HepG2 (cell line): ENCODE data around the gene HAGHL. TPM values are rescaled to one million over a fixed set of nuclear protein-coding genes. Genes with fewer than 3 reads are reported as not detected.
A peak's percentile ranks its signal among the peaks of the same experiment; 100 is the strongest.

Source experiments
- ATF7-NPFF ChIP-seq: sonication (generic); formaldehyde crosslinking; IDR thresholded peaks from 2 replicates; pipeline ENCODE4 v1.8.1; 2023; ENCODE audit warnings: mild to moderate bottlenecking, low read depth, missing genetic modification reagents, moderate library complexity
- FOXK1 ChIP-seq: sonication (generic); formaldehyde crosslinking; IDR thresholded peaks from 2 replicates; pipeline ENCODE4 v1.4.0; 2020; ENCODE audit warnings: low read depth, missing genetic modification reagents, borderline replicate concordance
- FOXP1 ChIP-seq, 2 experiments: fragments of 450-650 bp in 1 of 2; IDR thresholded peaks; 2 replicates each; pipeline ENCODE4 v1.6.1; 2017 to 2018; ENCODE audit warnings: antibody characterized with exemption in 1 of 2
- GTF3A ChIP-seq: sonication (generic); formaldehyde crosslinking; conservative IDR thresholded peaks from 2 replicates; pipeline ENCODE4 v1.4.0; 2020; ENCODE audit warnings: mild to moderate bottlenecking, missing genetic modification reagents
- MAZ ChIP-seq, 2 experiments: sonication (generic) in 1 of 2; formaldehyde crosslinking in 1 of 2; IDR thresholded peaks; 2 replicates each; pipeline versions ENCODE4 v1.5.0 to v1.6.1; 2012 to 2020; ENCODE audit warnings: low read depth in 2 of 2, mild to moderate bottlenecking in 2 of 2, borderline replicate concordance in 1 of 2, improper control_type of control experiment in 1 of 2, low read length in 1 of 2, missing genetic modification reagents in 1 of 2, moderate library complexity in 1 of 2
- RFXAP ChIP-seq: sonication (generic); formaldehyde crosslinking; IDR thresholded peaks from 2 replicates; pipeline ENCODE4 v1.4.0; 2020; ENCODE audit warnings: missing genetic modification reagents, borderline replicate concordance
- SNAI1 ChIP-seq: sonication (generic); formaldehyde crosslinking; IDR thresholded peaks from 2 replicates; pipeline ENCODE4 v1.5.0; 2020; ENCODE audit warnings: mild to moderate bottlenecking, missing genetic modification reagents, borderline replicate concordance
- SPEN ChIP-seq: sonication (generic); formaldehyde crosslinking; IDR thresholded peaks from 2 replicates; pipeline ENCODE4 v1.5.1; 2020; ENCODE audit warnings: low read depth, mild to moderate bottlenecking, missing genetic modification reagents
- TEAD2 ChIP-seq: sonication (generic); formaldehyde crosslinking; IDR thresholded peaks from 2 replicates; pipeline ENCODE4 v1.9.0; 2021; ENCODE audit warnings: missing genetic modification reagents
- WIZ ChIP-seq: sonication (generic); formaldehyde crosslinking; IDR thresholded peaks from 2 replicates; pipeline ENCODE4 v1.5.1; 2020; ENCODE audit warnings: mild to moderate bottlenecking, missing genetic modification reagents
- ZNF17 ChIP-seq: sonication (generic); formaldehyde crosslinking; IDR thresholded peaks from 2 replicates; pipeline ENCODE4 v1.5.0; 2020; ENCODE audit warnings: mild to moderate bottlenecking, missing genetic modification reagents
- ZNF468 ChIP-seq: sonication (generic); formaldehyde crosslinking; IDR thresholded peaks from 2 replicates; pipeline ENCODE4 v1.8.0; 2022; ENCODE audit warnings: mild to moderate bottlenecking, moderate library complexity, missing genetic modification reagents
- ZNF577 ChIP-seq: sonication (generic); formaldehyde crosslinking; IDR thresholded peaks from 2 replicates; pipeline ENCODE4 v1.4.0; 2020; ENCODE audit warnings: mild to moderate bottlenecking, low read depth, missing genetic modification reagents, borderline replicate concordance
- polyA plus RNA-seq, 8 experiments: library from polyadenylated mRNA; depleted of rRNA in 3 of 8; stranded (reverse) in 7 of 8; unstranded in 1 of 8; fragments of >200 nt; fragmentation: Illumina TruSeq in 4 of 8; extraction: Trizol in 4 of 8; gene quantifications; 2 replicates each; pipeline versions ENCODE4 v1.2.1 to v1.2.3, GENCODE V29; 2011 to 2016; ENCODE audit warnings: low read depth in 4 of 8, missing spikeins in 1 of 8, mixed read lengths in 1 of 8; ENCODE audit not compliant: insufficient read depth in 1 of 8
- total RNA-seq, 5 experiments: library from RNA; depleted of rRNA; stranded (reverse); fragments of >200 nt; fragmentation: Illumina TruSeq; extraction: Trizol; gene quantifications; 2 replicates each; pipeline ENCODE4 v1.2.3, GENCODE V29; 2016; ENCODE audit warnings: low read depth in 1 of 5
- TF ChIP-seq, protein P1 (sequence below): sonication (generic); formaldehyde crosslinking; IDR thresholded peaks from 2 replicates; pipeline ENCODE4 v1.5.0; 2020; ENCODE audit warnings: mild to moderate bottlenecking, missing genetic modification reagents, borderline replicate concordance
- TF ChIP-seq, protein P2 (sequence below), 2 experiments: IDR thresholded peaks; 2 replicates each; pipeline ENCODE4 v1.6.1; 2011 to 2012; ENCODE audit warnings: low read length in 2 of 2, borderline replicate concordance in 1 of 2, low read depth in 1 of 2, mild to moderate bottlenecking in 1 of 2, moderate library complexity in 1 of 2
- TF ChIP-seq, protein P3 (sequence below): sonication (generic); formaldehyde crosslinking; IDR thresholded peaks from 2 replicates; pipeline ENCODE4 v1.4.0; 2020; ENCODE audit warnings: missing genetic modification reagents, borderline replicate concordance

Gene HAGHL
- total and polyA plus RNA-seq, 2 of the 13 experiments (the other 11 are each of a cell fraction or from before 2014, with no cell fraction given), result 3.4 to 8.4 TPM

DNA sequence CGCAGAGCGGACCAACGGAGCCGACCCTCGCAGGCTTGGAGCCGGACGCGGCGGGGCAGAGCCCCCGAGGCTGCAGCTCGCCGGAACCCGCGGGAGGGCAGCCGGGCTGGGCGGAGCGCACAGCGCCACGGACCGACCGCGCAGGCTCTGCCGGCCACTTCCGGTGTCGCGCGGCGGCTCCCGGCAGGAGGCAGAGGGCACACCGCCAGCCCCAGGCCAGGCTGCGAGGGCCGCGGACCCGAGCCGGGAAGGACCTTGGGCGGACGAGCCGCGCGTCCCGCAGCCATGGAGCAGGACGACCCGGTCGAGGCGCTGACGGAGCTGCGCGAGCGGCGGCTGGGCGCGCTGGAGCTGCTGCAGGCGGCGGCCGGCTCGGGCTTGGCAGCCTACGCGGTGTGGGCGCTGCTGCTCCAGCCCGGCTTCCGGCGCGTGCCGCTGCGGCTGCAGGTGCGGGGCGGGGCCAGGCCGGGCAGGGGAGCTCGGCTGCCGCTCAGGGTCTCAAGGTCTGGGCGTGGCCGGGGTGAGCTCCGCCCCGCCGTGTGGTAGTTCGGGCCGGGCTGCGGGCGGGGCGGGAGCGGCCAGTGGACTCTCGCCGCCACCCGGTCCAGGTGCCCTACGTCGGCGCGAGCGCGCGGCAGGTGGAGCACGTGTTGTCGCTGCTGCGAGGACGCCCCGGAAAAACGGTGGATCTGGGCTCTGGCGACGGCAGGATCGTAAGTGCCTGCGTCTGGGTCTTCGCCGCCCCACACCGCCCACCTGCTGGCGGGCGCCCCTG, 5.7 kb upstream of the HAGHL start, which contains the start of gene ANTKMT (continued):
- TF ChIP-seq, protein P1, sequence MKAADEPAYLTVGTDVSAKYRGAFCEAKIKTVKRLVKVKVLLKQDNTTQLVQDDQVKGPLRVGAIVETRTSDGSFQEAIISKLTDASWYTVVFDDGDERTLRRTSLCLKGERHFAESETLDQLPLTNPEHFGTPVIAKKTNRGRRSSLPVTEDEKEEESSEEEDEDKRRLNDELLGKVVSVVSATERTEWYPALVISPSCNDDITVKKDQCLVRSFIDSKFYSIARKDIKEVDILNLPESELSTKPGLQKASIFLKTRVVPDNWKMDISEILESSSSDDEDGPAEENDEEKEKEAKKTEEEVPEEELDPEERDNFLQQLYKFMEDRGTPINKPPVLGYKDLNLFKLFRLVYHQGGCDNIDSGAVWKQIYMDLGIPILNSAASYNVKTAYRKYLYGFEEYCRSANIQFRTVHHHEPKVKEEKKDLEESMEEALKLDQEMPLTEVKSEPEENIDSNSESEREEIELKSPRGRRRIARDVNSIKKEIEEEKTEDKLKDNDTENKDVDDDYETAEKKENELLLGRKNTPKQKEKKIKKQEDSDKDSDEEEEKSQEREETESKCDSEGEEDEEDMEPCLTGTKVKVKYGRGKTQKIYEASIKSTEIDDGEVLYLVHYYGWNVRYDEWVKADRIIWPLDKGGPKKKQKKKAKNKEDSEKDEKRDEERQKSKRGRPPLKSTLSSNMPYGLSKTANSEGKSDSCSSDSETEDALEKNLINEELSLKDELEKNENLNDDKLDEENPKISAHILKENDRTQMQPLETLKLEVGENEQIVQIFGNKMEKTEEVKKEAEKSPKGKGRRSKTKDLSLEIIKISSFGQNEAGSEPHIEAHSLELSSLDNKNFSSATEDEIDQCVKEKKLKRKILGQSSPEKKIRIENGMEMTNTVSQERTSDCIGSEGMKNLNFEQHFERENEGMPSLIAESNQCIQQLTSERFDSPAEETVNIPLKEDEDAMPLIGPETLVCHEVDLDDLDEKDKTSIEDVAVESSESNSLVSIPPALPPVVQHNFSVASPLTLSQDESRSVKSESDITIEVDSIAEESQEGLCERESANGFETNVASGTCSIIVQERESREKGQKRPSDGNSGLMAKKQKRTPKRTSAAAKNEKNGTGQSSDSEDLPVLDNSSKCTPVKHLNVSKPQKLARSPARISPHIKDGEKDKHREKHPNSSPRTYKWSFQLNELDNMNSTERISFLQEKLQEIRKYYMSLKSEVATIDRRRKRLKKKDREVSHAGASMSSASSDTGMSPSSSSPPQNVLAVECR (CRISPR knock-in tag), result peak; percentile 78; the same call in 1 of the 2 replicates
- TF ChIP-seq ZNF17 (CRISPR knock-in tag), result no peak
- peak; percentile 65; the same call in 1 of the 2 replicates for TF ChIP-seq ATF7-NPFF (CRISPR knock-in tag)
- no peak for TF ChIP-seq ZNF577 (CRISPR knock-in tag)
- TF ChIP-seq GTF3A, result no peak
- peak; percentile 60; the same call in 1 of the 2 replicates for TF ChIP-seq SNAI1 (CRISPR knock-in tag)
- TF ChIP-seq SPEN, result peak; percentile 84
- TF ChIP-seq MAZ (IDR thresholded peaks at IDR 0.05; ENCODE audit: borderline replicate concordance, low read depth, low read length), result no peak
- peak; percentile 97 for TF ChIP-seq MAZ (CRISPR knock-in tag; IDR thresholded peaks at IDR 0.05; ENCODE audit: low read depth)
- TF ChIP-seq TEAD2, result 0 out of 2 replicates have a peak, but pooled peaks have one; percentile 36
- TF ChIP-seq ZNF468 (CRISPR knock-in tag), result no peak
- TF ChIP-seq WIZ (CRISPR knock-in tag), result peak; percentile 69
- 0 out of 2 replicates have a peak, but pooled peaks have one; percentile 57 for TF ChIP-seq RFXAP (CRISPR knock-in tag)
- peak; percentile 19; the same call in 1 of the 2 replicates for TF ChIP-seq FOXK1
- TF ChIP-seq, protein P2, sequence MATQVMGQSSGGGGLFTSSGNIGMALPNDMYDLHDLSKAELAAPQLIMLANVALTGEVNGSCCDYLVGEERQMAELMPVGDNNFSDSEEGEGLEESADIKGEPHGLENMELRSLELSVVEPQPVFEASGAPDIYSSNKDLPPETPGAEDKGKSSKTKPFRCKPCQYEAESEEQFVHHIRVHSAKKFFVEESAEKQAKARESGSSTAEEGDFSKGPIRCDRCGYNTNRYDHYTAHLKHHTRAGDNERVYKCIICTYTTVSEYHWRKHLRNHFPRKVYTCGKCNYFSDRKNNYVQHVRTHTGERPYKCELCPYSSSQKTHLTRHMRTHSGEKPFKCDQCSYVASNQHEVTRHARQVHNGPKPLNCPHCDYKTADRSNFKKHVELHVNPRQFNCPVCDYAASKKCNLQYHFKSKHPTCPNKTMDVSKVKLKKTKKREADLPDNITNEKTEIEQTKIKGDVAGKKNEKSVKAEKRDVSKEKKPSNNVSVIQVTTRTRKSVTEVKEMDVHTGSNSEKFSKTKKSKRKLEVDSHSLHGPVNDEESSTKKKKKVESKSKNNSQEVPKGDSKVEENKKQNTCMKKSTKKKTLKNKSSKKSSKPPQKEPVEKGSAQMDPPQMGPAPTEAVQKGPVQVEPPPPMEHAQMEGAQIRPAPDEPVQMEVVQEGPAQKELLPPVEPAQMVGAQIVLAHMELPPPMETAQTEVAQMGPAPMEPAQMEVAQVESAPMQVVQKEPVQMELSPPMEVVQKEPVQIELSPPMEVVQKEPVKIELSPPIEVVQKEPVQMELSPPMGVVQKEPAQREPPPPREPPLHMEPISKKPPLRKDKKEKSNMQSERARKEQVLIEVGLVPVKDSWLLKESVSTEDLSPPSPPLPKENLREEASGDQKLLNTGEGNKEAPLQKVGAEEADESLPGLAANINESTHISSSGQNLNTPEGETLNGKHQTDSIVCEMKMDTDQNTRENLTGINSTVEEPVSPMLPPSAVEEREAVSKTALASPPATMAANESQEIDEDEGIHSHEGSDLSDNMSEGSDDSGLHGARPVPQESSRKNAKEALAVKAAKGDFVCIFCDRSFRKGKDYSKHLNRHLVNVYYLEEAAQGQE (IDR thresholded peaks at IDR 0.05; ENCODE audit: borderline replicate concordance in 1 of 2, low read depth in 1 of 2, low read length in 2 of 2), result peak in 1 of 2 experiments; percentile 22; a peak in 1 of 4 replicates
- TF ChIP-seq, protein P3, sequence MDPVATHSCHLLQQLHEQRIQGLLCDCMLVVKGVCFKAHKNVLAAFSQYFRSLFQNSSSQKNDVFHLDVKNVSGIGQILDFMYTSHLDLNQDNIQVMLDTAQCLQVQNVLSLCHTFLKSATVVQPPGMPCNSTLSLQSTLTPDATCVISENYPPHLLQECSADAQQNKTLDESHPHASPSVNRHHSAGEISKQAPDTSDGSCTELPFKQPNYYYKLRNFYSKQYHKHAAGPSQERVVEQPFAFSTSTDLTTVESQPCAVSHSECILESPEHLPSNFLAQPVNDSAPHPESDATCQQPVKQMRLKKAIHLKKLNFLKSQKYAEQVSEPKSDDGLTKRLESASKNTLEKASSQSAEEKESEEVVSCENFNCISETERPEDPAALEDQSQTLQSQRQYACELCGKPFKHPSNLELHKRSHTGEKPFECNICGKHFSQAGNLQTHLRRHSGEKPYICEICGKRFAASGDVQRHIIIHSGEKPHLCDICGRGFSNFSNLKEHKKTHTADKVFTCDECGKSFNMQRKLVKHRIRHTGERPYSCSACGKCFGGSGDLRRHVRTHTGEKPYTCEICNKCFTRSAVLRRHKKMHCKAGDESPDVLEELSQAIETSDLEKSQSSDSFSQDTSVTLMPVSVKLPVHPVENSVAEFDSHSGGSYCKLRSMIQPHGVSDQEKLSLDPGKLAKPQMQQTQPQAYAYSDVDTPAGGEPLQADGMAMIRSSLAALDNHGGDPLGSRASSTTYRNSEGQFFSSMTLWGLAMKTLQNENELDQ (CRISPR knock-in tag), result no peak
- no peak for TF ChIP-seq FOXP1 (IDR thresholded peaks at IDR 0.05)
- TF ChIP-seq FOXP1 (CRISPR knock-in tag; IDR thresholded peaks at IDR 0.05), result no peak
